DOHH2 (cell line): ENCODE measurements around the gene APLF.

Source experiments
- H3F3A ChIP-seq: fragments of 200-600 bp; sonication (generic), shearing (Covaris generic); 2 replicates; pipeline ENCODE4 v1.6.0; 2016; ENCODE audit warnings: antibody characterized with exemption, mild to moderate bottlenecking; ENCODE audit not compliant: control insufficient read depth, insufficient read depth
- H3K27ac ChIP-seq: fragments of 200-600 bp; sonication (generic); 2 replicates; pipeline ENCODE4 v1.5.1; 2014; ENCODE audit warnings: low read depth, mild to moderate bottlenecking, low read length, moderate library complexity
- H3K27me3 ChIP-seq: fragments of 200-600 bp; sonication (generic); 2 replicates; pipeline ENCODE4 v1.6.1; 2014; ENCODE audit warnings: mild to moderate bottlenecking, low read length, mixed read lengths; ENCODE audit not compliant: control insufficient read depth
- H3K36me3 ChIP-seq: fragments of 200-600 bp; sonication (generic); 2 replicates; pipeline ENCODE4 v1.6.1; 2014; ENCODE audit warnings: mild to moderate bottlenecking, low read length, moderate library complexity, mixed read lengths; ENCODE audit not compliant: control insufficient read depth
- H3K4me1 ChIP-seq: fragments of 200-600 bp; sonication (generic); 2 replicates; pipeline ENCODE4 v1.6.1; 2014; ENCODE audit warnings: mild to moderate bottlenecking, low read length, mixed read lengths; ENCODE audit not compliant: control insufficient read depth
- H3K4me2 ChIP-seq: fragments of 200-600 bp; sonication (generic); 2 replicates; pipeline ENCODE4 v1.6.0; 2014; ENCODE audit warnings: mild to moderate bottlenecking, low read length, moderate library complexity
- H3K4me3 ChIP-seq: fragments of 200-600 bp; sonication (generic); 2 replicates; pipeline ENCODE4 v1.5.1; 2014; ENCODE audit warnings: mild to moderate bottlenecking, low read length, mixed read lengths
- H3K79me2 ChIP-seq: fragments of 200-600 bp; sonication (generic); 2 replicates; pipeline ENCODE4 v1.6.1; 2014; ENCODE audit warnings: mild to moderate bottlenecking, low read length, mixed read lengths; ENCODE audit not compliant: control insufficient read depth
- H3K9me2 ChIP-seq: fragments of 200-600 bp; sonication (generic); replicated peaks from 2 replicates; pipeline ENCODE4 v1.6.1; 2014; ENCODE audit warnings: mild to moderate bottlenecking, low read length, mixed read lengths; ENCODE audit not compliant: control insufficient read depth
- H3K9me3 ChIP-seq: fragments of 200-600 bp; sonication (generic); 2 replicates; pipeline ENCODE4 v1.6.1; 2014; ENCODE audit warnings: antibody characterized with exemption, low read length, mixed read lengths; ENCODE audit not compliant: control insufficient read depth, insufficient read depth
- H4K20me1 ChIP-seq: fragments of 200-600 bp; sonication (generic); 2 replicates; pipeline ENCODE4 v1.6.0; 2014; ENCODE audit warnings: low read depth, mild to moderate bottlenecking, antibody characterized with exemption, low read length, moderate library complexity; ENCODE audit not compliant: control insufficient read depth, insufficient read depth
- CTCF ChIP-seq: fragments of 200-600 bp; sonication (generic); IDR thresholded peaks from one replicate; pipeline ENCODE4 v1.5.1; 2014; ENCODE audit warnings: antibody characterized with exemption, mild to moderate bottlenecking, low read depth, low read length; ENCODE audit not compliant: poor library complexity, severe bottlenecking
- EZH2phosphoT487 ChIP-seq: fragments of 200-600 bp; sonication (generic); IDR thresholded peaks from 2 replicates; pipeline ENCODE4 v1.6.1; 2017; ENCODE audit warnings: borderline replicate concordance, mild to moderate bottlenecking, antibody characterized with exemption, low read length, moderate library complexity, mixed read lengths

Gene APLF

GRCh38 chr2:68536000-68536399, 68.6 kb downstream of the APLF start:
- no peaks in the 10 kb centered on the region for H3K9me3 ChIP-seq
- H3K36me3 ChIP-seq, result no peaks in the 10 kb centered on the region
- no peaks in the 10 kb centered on the region for H3K4me1 ChIP-seq
- H3K4me2 ChIP-seq, result no peak overlapping the region
- no peak overlapping the region for H3K4me3 ChIP-seq
- no peaks in the 10 kb centered on the region for H4K20me1 ChIP-seq
- no peaks in the 10 kb centered on the region for H3K27me3 ChIP-seq
- no peaks in the 10 kb centered on the region for H3K79me2 ChIP-seq
- no peak overlapping the region for H3K27ac ChIP-seq
- H3K9me2 ChIP-seq, result no peaks in the 10 kb centered on the region
- TF ChIP-seq CTCF (no peak), EZH2phosphoT487 (no peak)
- H3F3A ChIP-seq, result no peaks in the 10 kb centered on the region

GRCh38 chr2:68537011-68537410, 69.6 kb downstream of the APLF start:
- no peak overlapping the region for H3K27ac ChIP-seq
- H3K9me2 ChIP-seq, result no peaks in the 10 kb centered on the region
- no peaks in the 10 kb centered on the region for H3K79me2 ChIP-seq
- H3K27me3 ChIP-seq, result no peaks in the 10 kb centered on the region
- no peak overlapping the region for H3K4me3 ChIP-seq
- no peak for TF ChIP-seq CTCF
- TF ChIP-seq EZH2phosphoT487, result no peak
- H3K4me1 ChIP-seq, result no peaks in the 10 kb centered on the region
- H3F3A ChIP-seq, result no peaks in the 10 kb centered on the region
- no peaks in the 10 kb centered on the region for H3K9me3 ChIP-seq
- H3K4me2 ChIP-seq, result no peak overlapping the region
- H4K20me1 ChIP-seq, result no peaks in the 10 kb centered on the region
- no peaks in the 10 kb centered on the region for H3K36me3 ChIP-seq

GRCh38 chr2:68537809-68538208, 70.4 kb downstream of the APLF start:
- no peaks in the 10 kb centered on the region for H3K9me2 ChIP-seq
- TF ChIP-seq CTCF (no peak), EZH2phosphoT487 (no peak)
- H3K27ac ChIP-seq, result no peak overlapping the region
- no peaks in the 10 kb centered on the region for H3K9me3 ChIP-seq
- no peaks in the 10 kb centered on the region for H3K79me2 ChIP-seq
- no peak overlapping the region for H3K4me2 ChIP-seq
- no peaks in the 10 kb centered on the region for H4K20me1 ChIP-seq
- no peak overlapping the region for H3K4me3 ChIP-seq
- H3K4me1 ChIP-seq, result no peaks in the 10 kb centered on the region
- no peaks in the 10 kb centered on the region for H3F3A ChIP-seq
- no peaks in the 10 kb centered on the region for H3K36me3 ChIP-seq
- H3K27me3 ChIP-seq, result no peaks in the 10 kb centered on the region

- no peaks in the 10 kb centered on the region for H3K79me2 ChIP-seq
- no peak for TF ChIP-seq EZH2phosphoT487
- no peak for TF ChIP-seq CTCF
These were observed 77.4 kb downstream of the APLF start for GRCh38 chr2:68544811-68545210.

More at GRCh38 chr2:68544811-68545210, 77.4 kb downstream of the APLF start:
- Histone ChIP-seq H3K4me1 (no peaks in the 10 kb centered on the region), H3K27ac (no peak overlapping the region), H3K36me3 (no peaks in the 10 kb centered on the region), H3F3A (no peaks in the 10 kb centered on the region), H3K9me3 (no peaks in the 10 kb centered on the region), H3K27me3 (no peaks in the 10 kb centered on the region), H4K20me1 (no peaks in the 10 kb centered on the region), H3K9me2 (no peaks in the 10 kb centered on the region), H3K4me3 (no peak overlapping the region), H3K4me2 (no peak overlapping the region)
